Mucosa of rectum (tissue), 2 donors: Measurements from ENCODE around the gene RBP3.
A peak's percentile ranks its signal among the peaks of the same experiment; 100 is the strongest.

Source experiments
- H3K27ac ChIP-seq, 2 donors: one replicate each; pipeline ENCODE4 v1.7.0; 2013; ENCODE audit warnings: inconsistent platforms in 2 of 2, low read depth in 2 of 2, low read length in 2 of 2
- H3K27me3 ChIP-seq, 2 donors: one replicate each; pipeline ENCODE4 v1.7.0; 2013; ENCODE audit warnings: low read length in 2 of 2; ENCODE audit not compliant: control insufficient read depth in 2 of 2, insufficient read depth in 2 of 2
- H3K36me3 ChIP-seq, 2 donors: one replicate each; pipeline ENCODE4 v1.7.0; 2013; ENCODE audit warnings: low read length in 2 of 2; ENCODE audit not compliant: control insufficient read depth in 2 of 2, insufficient read depth in 2 of 2
- H3K4me1 ChIP-seq, 2 donors: one replicate each; pipeline ENCODE4 v1.7.0; 2013; ENCODE audit warnings: low read length in 2 of 2, mild to moderate bottlenecking in 1 of 2; ENCODE audit not compliant: control insufficient read depth in 2 of 2, insufficient read depth in 2 of 2
- H3K4me3 ChIP-seq, 2 donors: one replicate each; pipeline ENCODE4 v1.7.0; 2013; ENCODE audit warnings: low read length in 2 of 2
- H3K9ac ChIP-seq, 2 donors: one replicate each; pipeline ENCODE4 v1.7.0; 2013; ENCODE audit warnings: low read length in 2 of 2, low read depth in 1 of 2, mild to moderate bottlenecking in 1 of 2
- H3K9me3 ChIP-seq, 2 donors: one replicate each; pipeline ENCODE4 v1.7.0; 2013; ENCODE audit warnings: low read length in 2 of 2; ENCODE audit not compliant: control insufficient read depth in 2 of 2
- donor health status: healthy.
- donor health status: Normal muscosa, but diverticular disease.

RBP3 gene

GRCh38 chr10:47335906-47336305 is 12.3 kb upstream of the RBP3 start:
- Histone ChIP-seq H3K9ac (no peak overlapping the region), H3K36me3 (no peaks in the 10 kb centered on the region), H3K27ac (no peak overlapping the region), H3K4me3 (no peak overlapping the region), H3K27me3 (no peaks in the 10 kb centered on the region), H3K4me1 (peaks cover 10 to 19% of the 10 kb centered on the region in 2 donors), H3K9me3 (no peaks in the 10 kb centered on the region)

- H3K27ac ChIP-seq, result no peak overlapping the region
- no peak overlapping the region for H3K4me3 ChIP-seq
- peaks cover 5 to 12% of the 10 kb centered on the region in 2 donors for H3K4me1 ChIP-seq
- no peaks in the 10 kb centered on the region for H3K27me3 ChIP-seq
- H3K9me3 ChIP-seq, result no peaks in the 10 kb centered on the region
- H3K36me3 ChIP-seq, result no peaks in the 10 kb centered on the region
- no peak overlapping the region for H3K9ac ChIP-seq
Observed at GRCh38 chr10:47336387-47337134, 11.6 kb upstream of the RBP3 start.

- H3K27me3 ChIP-seq, result no peaks in the 10 kb centered on the region
- peaks cover 5 to 7% of the 10 kb centered on the region in 2 donors for H3K4me1 ChIP-seq
- H3K36me3 ChIP-seq, result no peaks in the 10 kb centered on the region
- H3K9me3 ChIP-seq, result no peaks in the 10 kb centered on the region
- no peak overlapping the region for H3K27ac ChIP-seq
- no peak overlapping the region for H3K4me3 ChIP-seq
- H3K9ac ChIP-seq, result no peak overlapping the region
Observed at GRCh38 chr10:47337310-47337709, 10.9 kb upstream of the RBP3 start.

- H3K9me3 ChIP-seq, result no peaks in the 10 kb centered on the region
- H3K27ac ChIP-seq, result no peak overlapping the region
- H3K4me1 ChIP-seq, result peaks cover 5 to 7% of the 10 kb centered on the region in 2 donors
- no peaks in the 10 kb centered on the region for H3K36me3 ChIP-seq
- H3K27me3 ChIP-seq, result no peaks in the 10 kb centered on the region
- no peak overlapping the region for H3K9ac ChIP-seq
- no peak overlapping the region for H3K4me3 ChIP-seq
Observed at GRCh38 chr10:47339186-47339735, 8.9 kb upstream of the RBP3 start.

GRCh38 chr10:47339759-47340607 is 8.2 kb upstream of the RBP3 start:
- no peaks in the 10 kb centered on the region for H3K36me3 ChIP-seq
- H3K9ac ChIP-seq, result peak overlapping the region in 1 of 2 donors; percentile 35
- H3K9me3 ChIP-seq, result no peaks in the 10 kb centered on the region
- H3K27ac ChIP-seq, result peak overlapping the region in 1 of 2 donors; percentile 26
- H3K4me1 ChIP-seq, result peaks cover 5 to 7% of the 10 kb centered on the region in 2 donors
- no peaks in the 10 kb centered on the region for H3K27me3 ChIP-seq
- no peak overlapping the region for H3K4me3 ChIP-seq

GRCh38 chr10:47340608-47341170 is 7.5 kb upstream of the RBP3 start:
- Histone ChIP-seq H3K27ac (peak overlapping the region in 1 of 2 donors; percentile 26), H3K27me3 (no peaks in the 10 kb centered on the region), H3K9me3 (no peaks in the 10 kb centered on the region), H3K9ac (peak overlapping the region in 1 of 2 donors; percentile 35), H3K4me1 (peaks cover 5 to 7% of the 10 kb centered on the region in 2 donors), H3K36me3 (no peaks in the 10 kb centered on the region), H3K4me3 (no peak overlapping the region)

GRCh38 chr10:47344996-47345870 is 2.9 kb upstream of the RBP3 start:
- H3K4me3 ChIP-seq, result no peak overlapping the region
- no peak overlapping the region for H3K27ac ChIP-seq
- no peaks in the 10 kb centered on the region for H3K36me3 ChIP-seq

GRCh38 chr10:47346581-47347302 is 1.4 kb upstream of the RBP3 start:
- Histone ChIP-seq H3K4me1 (peaks cover 0 to 3% of the 10 kb centered on the region in 2 donors), H3K27me3 (no peaks in the 10 kb centered on the region), H3K27ac (no peak overlapping the region), H3K9me3 (no peaks in the 10 kb centered on the region), H3K36me3 (no peaks in the 10 kb centered on the region), H3K4me3 (no peak overlapping the region), H3K9ac (no peak overlapping the region)

More at GRCh38 chr10:47344996-47345870, 2.9 kb upstream of the RBP3 start:
- Histone ChIP-seq H3K9ac (no peak overlapping the region), H3K4me1 (peaks cover 2 to 5% of the 10 kb centered on the region in 2 donors), H3K9me3 (no peaks in the 10 kb centered on the region), H3K27me3 (no peaks in the 10 kb centered on the region)

- H3K9me3 ChIP-seq, result no peaks in the 10 kb centered on the region
- H3K36me3 ChIP-seq, result no peaks in the 10 kb centered on the region
- no peak overlapping the region for H3K27ac ChIP-seq
- no peak overlapping the region for H3K4me3 ChIP-seq
- no peaks in the 10 kb centered on the region for H3K27me3 ChIP-seq
- H3K9ac ChIP-seq, result no peak overlapping the region
- H3K4me1 ChIP-seq, result peaks cover 0 to 3% of the 10 kb centered on the region in 2 donors
Observed at GRCh38 chr10:47347303-47347675, 874 bp upstream of the RBP3 start.
